A549 (cell line): ENCODE data around the gene MDM1. TPM values are rescaled to one million over a fixed set of nuclear protein-coding genes. Genes with fewer than 3 reads are reported as not detected.

ENCODE experiments used
- ATAC-seq, 2 experiments: fragments of 200-7000 bp in 1 of 2; fragments of >200 bp in 1 of 2; cut with Nextera tagmentation in 1 of 2; cut with Tn5 transposase in 1 of 2; 3 replicates each; pipeline versions ENCODE4 v1.8.0 to v1.9.1; 2018 to 2020; ENCODE audit warnings: mild to moderate bottlenecking in 1 of 2, moderate library complexity in 1 of 2
- CTCF ChIA-PET: fragments of 300-600 bp; sonication (Branson Sonifier 250); formaldehyde crosslinking; extraction: SDS; loops from one replicate; lab custom pipeline; 2021; ENCODE audit warnings: antibody characterized with exemption, inconsistent platforms; lab: Yijun Ruan, JAX
- POLR2A ChIA-PET: fragments of 350-600 bp; formaldehyde crosslinking; extraction: SDS; loops from one replicate; lab custom pipeline; 2021; ENCODE audit warnings: antibody characterized with exemption, inconsistent platforms; lab: Yijun Ruan, JAX
- DNase-seq, 2 experiments: peaks; one replicate each; pipeline versions ENCODE4 v3.0.0 to v3.0.0-alpha.2; 2011 to 2016; ENCODE audit warnings: low read depth in 1 of 2, low spot score in 1 of 2
- FAIRE-seq: peaks from 2 replicates; lab custom pipeline; 2011; peaks lifted over from hg19 to GRCh38; lab: Jason Lieb, UNC
- H3K27ac ChIP-seq, 2 experiments: fragments of >200 bp; sonication (Bioruptor Twin); formaldehyde crosslinking; 3 replicates each; pipeline ENCODE4 v1.5.1; 2016 to 2017
- H3K4me1 ChIP-seq: fragments of >200 bp; sonication (Bioruptor Twin); formaldehyde crosslinking; 3 replicates; pipeline ENCODE4 v1.6.1; 2016
- H3K4me2 ChIP-seq: fragments of >200 bp; sonication (Bioruptor Twin); formaldehyde crosslinking; 3 replicates; pipeline ENCODE4 v1.6.1; 2016
- H3K4me3 ChIP-seq: fragments of >200 bp; sonication (Bioruptor Twin); formaldehyde crosslinking; 3 replicates; pipeline ENCODE4 v1.5.1; 2016
- H3K9me3 ChIP-seq: fragments of >200 bp; sonication (Bioruptor Twin); formaldehyde crosslinking; 3 replicates; pipeline ENCODE4 v1.6.1; 2016
- ATOH8 ChIP-seq: fragments of 250-450 bp; sonication (Bioruptor Pico); IDR thresholded peaks from 2 replicates; pipeline ENCODE4 v1.5.0; 2020; ENCODE audit warnings: low read depth, mild to moderate bottlenecking, moderate library complexity
- BCL3 ChIP-seq: fragments of >200 bp; sonication (Bioruptor Twin); formaldehyde crosslinking; IDR thresholded peaks from 3 replicates; pipeline ENCODE4 v1.6.1; 2016
- EHMT2 ChIP-seq: fragments of 200-600 bp; sonication (generic); IDR thresholded peaks from 2 replicates; pipeline ENCODE4 v1.6.1; 2016; ENCODE audit warnings: antibody characterized with exemption, low read depth, mild to moderate bottlenecking, moderate library complexity
- FOXS1 ChIP-seq: fragments of 250-450 bp; sonication (Bioruptor Pico); IDR thresholded peaks from 2 replicates; pipeline ENCODE4 v1.5.0; 2020; ENCODE audit warnings: mild to moderate bottlenecking, moderate library complexity
- HDAC2 ChIP-seq: fragments of 200-600 bp; sonication (generic); IDR thresholded peaks from 2 replicates; pipeline ENCODE4 v1.6.1; 2016
- HES2 ChIP-seq: fragments of >200 bp; sonication (Bioruptor Twin); formaldehyde crosslinking; IDR thresholded peaks from 2 replicates; pipeline ENCODE4 v1.6.1; 2016
- HOXB5 ChIP-seq: fragments of 250-450 bp; sonication (Bioruptor Pico); IDR thresholded peaks from 2 replicates; pipeline ENCODE4 v1.5.0; 2020; ENCODE audit warnings: mild to moderate bottlenecking, moderate library complexity
- JUNB ChIP-seq: fragments of >200 bp; sonication (Bioruptor Twin); formaldehyde crosslinking; IDR thresholded peaks from 2 replicates; pipeline ENCODE4 v1.6.1; 2016
- KDM5A ChIP-seq: fragments of 200-600 bp; sonication (generic); IDR thresholded peaks from 2 replicates; pipeline ENCODE4 v1.6.1; 2016; ENCODE audit warnings: antibody characterized with exemption, mild to moderate bottlenecking
- MAFK ChIP-seq: fragments of 450-650 bp; IDR thresholded peaks from 2 replicates; pipeline ENCODE4 v1.6.1; 2014; ENCODE audit not compliant: partially characterized antibody
- MAX ChIP-seq: IDR thresholded peaks from 2 replicates; pipeline ENCODE4 v1.6.1; 2012
- MAZ ChIP-seq: fragments of 150-350 bp; IDR thresholded peaks from 2 replicates; pipeline ENCODE4 v1.6.1; 2014; ENCODE audit warnings: antibody characterized with exemption, low read depth, low read length, borderline replicate concordance
- NFE2L2 ChIP-seq: fragments of 150-350 bp; conservative IDR thresholded peaks from 2 replicates; pipeline ENCODE4 v1.6.1; 2014; ENCODE audit warnings: low read length
- NPAS2 ChIP-seq: fragments of 250-450 bp; sonication (Bioruptor Pico); IDR thresholded peaks from 2 replicates; pipeline ENCODE4 v1.8.0; 2022; ENCODE audit warnings: mild to moderate bottlenecking, moderate library complexity, borderline replicate concordance
- PBX3 ChIP-seq: IDR thresholded peaks from 2 replicates; pipeline ENCODE4 v1.6.1; 2012
- RAD21 ChIP-seq, 2 experiments: fragments of >200 bp in 1 of 2; sonication (Bioruptor Twin) in 1 of 2; formaldehyde crosslinking in 1 of 2; IDR thresholded peaks in 1 of 2; conservative IDR thresholded peaks in 1 of 2; 2 replicates in 1 of 2; 3 replicates in 1 of 2; pipeline ENCODE4 v1.6.1; 2012 to 2018; ENCODE audit warnings: inconsistent platforms in 1 of 2
- RCOR1 ChIP-seq: fragments of 150-350 bp; IDR thresholded peaks from 2 replicates; pipeline ENCODE4 v1.6.1; 2014; ENCODE audit warnings: antibody characterized with exemption, low read length, low read depth
- USF2 ChIP-seq: fragments of 450-650 bp; IDR thresholded peaks from 2 replicates; pipeline ENCODE4 v1.6.1; 2014; ENCODE audit warnings: antibody characterized with exemption
- ZNF302 ChIP-seq: fragments of 250-450 bp; sonication (Bioruptor Pico); IDR thresholded peaks from 2 replicates; pipeline ENCODE4 v1.9.0; 2021; ENCODE audit warnings: inconsistent platforms, mild to moderate bottlenecking, moderate library complexity
- WGBS: methylation state at CpG from one replicate; pipeline ENCODE4 v1.1.6; 2017; ENCODE audit errors: missing lambda C conversion rate; 5-methylcytosine and 5-hydroxymethylcytosine counted together
- polyA plus RNA-seq, 4 experiments: library from polyadenylated mRNA; depleted of rRNA in 3 of 4; stranded (reverse); fragments of >200 nt; fragmentation: RNase III in 1 of 4; extraction: RNeasy Plus Mini Kit Qiagen cat#74134 plus additional on column Dnase treatment in 1 of 4; gene quantifications; 2 replicates in 3 of 4; 3 replicates in 1 of 4; pipeline ENCODE4 v1.2.3, GENCODE V29; 2011 to 2017

Gene MDM1
- polyA plus RNA-seq, 2 of the 4 experiments (the other 2 are of a cell fraction): 12.5 to 24.5 TPM

- DNase-seq (no peak), FAIRE-seq (no peak), ATAC-seq (no peak)
- no peak overlapping the region for H3K4me2 ChIP-seq
- no peaks in the 10 kb centered on the region for H3K9me3 ChIP-seq
- CTCF ChIA-PET: interaction anchor here (3.1 kb wide), 1 partner anchor 16 kb away, joined by 24 read pairs; no protein-coding TSS in a partner anchor
- peaks cover 5% of the 10 kb centered on the region for H3K4me1 ChIP-seq
- WGBS: 63% methylated on average over 2 of the region's 2 CpGs
- POLR2A ChIA-PET: no interaction called here
- H3K4me3 ChIP-seq: no peak overlapping the region
- TF ChIP-seq BCL3 (no peak), MAFK (no peak), HDAC2 (no peak), NPAS2 (CRISPR knock-in tag) (no peak), USF2 (no peak), HES2 (no peak), EHMT2 (no peak), RAD21 (conservative IDR thresholded peaks at IDR 0.05 in 1 of 2, IDR thresholded peaks at IDR 0.05 in 1 of 2) (no peak)
- H3K27ac ChIP-seq: no peak overlapping the region
Measured at GRCh38 chr12:68341822-68342221, 9.7 kb upstream of the MDM1 start.

- TF ChIP-seq ZNF302 (CRISPR knock-in tag) (no peak), USF2 (no peak), RCOR1 (no peak), PBX3 (no peak), ATOH8 (CRISPR knock-in tag) (no peak), FOXS1 (CRISPR knock-in tag) (no peak), NFE2L2 (no peak), JUNB (no peak), HOXB5 (CRISPR knock-in tag) (no peak), MAX (no peak), KDM5A (no peak), BCL3 (no peak), MAFK (no peak), MAZ (no peak)
- FAIRE-seq: no peak
- H3K4me2 ChIP-seq: no peak overlapping the region
- WGBS: 24% methylated on average over 8 of the region's 8 CpGs
- ChIA-PET CTCF (interaction anchor here (1.0 to 3.1 kb wide), 2 partner anchors 17 to 23 kb away, joined by 3 to 24 read pairs; no protein-coding TSS in a partner anchor), POLR2A (no interaction called here)
- peak; percentile 31; a peak in 2 of 6 replicates for ATAC-seq
- H3K4me3 ChIP-seq: no peak overlapping the region
- no peak overlapping the region for H3K27ac ChIP-seq
- peaks cover 9% of the 10 kb centered on the region for H3K4me1 ChIP-seq
- no peak for DNase-seq
- H3K9me3 ChIP-seq: no peaks in the 10 kb centered on the region
Measured at GRCh38 chr12:68340404-68341270, 8.5 kb upstream of the MDM1 start.
